ENCODE measurements around the gene PNKP. TPM values are rescaled to one million over a fixed set of nuclear protein-coding genes. Genes with fewer than 3 reads are reported as not detected.

PNKP gene
- total RNA-seq, 4 donors from 2014 or later: 33.9 to 69.7 (median 50.2) TPM

GRCh38 chr19:49869484-49870308 lies 2.3 kb upstream of the PNKP start:
- ATAC-seq (ENCODE audit: low FRiP score) (peak; percentile 86), DNase-seq (ENCODE audit: low spot score) (peak; percentile 79)
- no peak for TF ChIP-seq CTCF (IDR thresholded peaks at IDR 0.05)

- DNase-seq (ENCODE audit: low spot score) (peak; percentile 71), ATAC-seq (ENCODE audit: low FRiP score) (peak; percentile 5)
- no peak for TF ChIP-seq CTCF (IDR thresholded peaks at IDR 0.05)
These were observed 1.7 kb upstream of the PNKP start for GRCh38 chr19:49869009-49869483.

- no peak for DNase-seq (ENCODE audit: low spot score)
- no peak for TF ChIP-seq CTCF (IDR thresholded peaks at IDR 0.05)
- no peak for ATAC-seq (ENCODE audit: low FRiP score)
These were observed 2.5 kb downstream of the PNKP start for GRCh38 chr19:49864890-49865289.

- ATAC-seq (ENCODE audit: low FRiP score) (no peak), DNase-seq (ENCODE audit: low spot score) (no peak)
- no peak for TF ChIP-seq CTCF (IDR thresholded peaks at IDR 0.05)
These were observed 3.4 kb downstream of the PNKP start for GRCh38 chr19:49863935-49864320.

- DNase-seq (ENCODE audit: low spot score): no peak
- ATAC-seq (ENCODE audit: low FRiP score): no peak
- no peak for TF ChIP-seq CTCF (IDR thresholded peaks at IDR 0.05)
These were observed 4.0 kb downstream of the PNKP start for GRCh38 chr19:49863254-49863934.

GRCh38 chr19:49862391-49863253 lies 4.8 kb downstream of the PNKP start:
- DNase-seq (ENCODE audit: low spot score) (no peak), ATAC-seq (ENCODE audit: low FRiP score) (no peak)
- TF ChIP-seq CTCF (IDR thresholded peaks at IDR 0.05): no peak
